ENCODE data around the gene CAPN15. TPM values are rescaled to one million over a fixed set of nuclear protein-coding genes. Genes with fewer than 3 reads are reported as not detected.

Gene CAPN15
- total and polyA plus RNA-seq, 4 donors: 14.4 to 64.1 (median 38.9) TPM

DNA sequence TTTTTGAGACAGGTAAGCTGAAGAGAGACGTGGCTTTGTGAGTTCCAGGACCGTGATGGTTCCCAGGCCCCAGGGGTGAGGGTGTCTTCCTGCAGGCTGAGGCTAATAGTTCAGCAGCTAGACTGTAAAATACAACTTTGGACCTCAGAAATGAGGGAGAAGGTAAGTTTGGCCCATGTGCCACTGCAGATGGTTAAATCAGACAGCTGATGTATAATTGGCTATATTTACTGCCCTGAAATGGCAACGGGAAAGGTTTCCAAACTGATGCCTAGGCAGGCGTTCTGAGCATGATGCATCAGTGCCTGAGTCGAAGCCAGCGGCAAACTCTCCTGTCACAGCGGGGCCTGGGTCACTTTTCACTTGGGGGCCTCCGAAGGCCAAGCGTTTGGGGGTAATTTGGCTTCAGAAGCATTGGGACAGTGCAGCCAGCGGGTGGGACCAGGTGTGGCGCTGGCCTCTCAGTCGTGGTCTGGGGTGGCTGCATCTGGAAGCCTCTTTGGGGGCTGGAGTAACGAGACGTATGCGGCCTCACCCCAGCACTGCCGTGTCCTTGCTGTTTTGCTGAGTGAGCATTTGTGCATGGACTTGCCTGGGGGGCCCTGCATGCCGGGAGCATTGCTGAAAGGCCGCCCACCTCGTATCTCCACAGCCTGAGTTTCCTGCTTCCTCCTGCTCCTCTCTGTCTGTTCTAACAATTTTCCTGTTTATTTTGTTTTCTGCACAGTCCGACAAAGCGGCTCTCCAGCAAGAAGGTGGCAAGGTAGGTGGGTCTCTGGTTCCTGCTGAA, 31.2 kb upstream of the CAPN15 start:
- Histone ChIP-seq H3K4me3 (no peak overlapping the region), H3K36me3 (ENCODE audit: control insufficient read depth in 4 of 4, insufficient read depth in 4 of 4, low read length in 4 of 4) (peaks cover 3 to 15% (median 11%) of the 10 kb centered on the region in 4 donors), H3K27me3 (ENCODE audit: control insufficient read depth in 3 of 3, insufficient read depth in 3 of 3, low read length in 2 of 3) (no peaks in the 10 kb centered on the region), H3K9me3 (ENCODE audit: control insufficient read depth in 4 of 4, insufficient read depth in 3 of 4, low read length in 3 of 4) (no peaks in the 10 kb centered on the region), H3K4me1 (ENCODE audit: control insufficient read depth in 5 of 5, insufficient read depth in 5 of 5, low read length in 5 of 5) (no peaks in the 10 kb centered on the region), H3K27ac (ENCODE audit: low read depth in 1 of 2, low read length in 1 of 2) (no peak overlapping the region), H3K9ac (ENCODE audit: insufficient read depth in 1 of 2, low read length in 2 of 2) (no peak overlapping the region)
- DNase-seq (peak in 1 of 3 donors; percentile 12), ATAC-seq (ENCODE audit: insufficient read depth, low FRiP score) (no peak)
- WGBS, 2 donors: 81 to 85% methylated on average over 21 of the region's 21 CpGs
- TF ChIP-seq, protein P1, sequence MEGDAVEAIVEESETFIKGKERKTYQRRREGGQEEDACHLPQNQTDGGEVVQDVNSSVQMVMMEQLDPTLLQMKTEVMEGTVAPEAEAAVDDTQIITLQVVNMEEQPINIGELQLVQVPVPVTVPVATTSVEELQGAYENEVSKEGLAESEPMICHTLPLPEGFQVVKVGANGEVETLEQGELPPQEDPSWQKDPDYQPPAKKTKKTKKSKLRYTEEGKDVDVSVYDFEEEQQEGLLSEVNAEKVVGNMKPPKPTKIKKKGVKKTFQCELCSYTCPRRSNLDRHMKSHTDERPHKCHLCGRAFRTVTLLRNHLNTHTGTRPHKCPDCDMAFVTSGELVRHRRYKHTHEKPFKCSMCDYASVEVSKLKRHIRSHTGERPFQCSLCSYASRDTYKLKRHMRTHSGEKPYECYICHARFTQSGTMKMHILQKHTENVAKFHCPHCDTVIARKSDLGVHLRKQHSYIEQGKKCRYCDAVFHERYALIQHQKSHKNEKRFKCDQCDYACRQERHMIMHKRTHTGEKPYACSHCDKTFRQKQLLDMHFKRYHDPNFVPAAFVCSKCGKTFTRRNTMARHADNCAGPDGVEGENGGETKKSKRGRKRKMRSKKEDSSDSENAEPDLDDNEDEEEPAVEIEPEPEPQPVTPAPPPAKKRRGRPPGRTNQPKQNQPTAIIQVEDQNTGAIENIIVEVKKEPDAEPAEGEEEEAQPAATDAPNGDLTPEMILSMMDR (IDR thresholded peaks at IDR 0.05; ENCODE audit: control extremely low read depth, extremely low read depth): no peak

- H3K27ac ChIP-seq (ENCODE audit: low read depth in 1 of 2, low read length in 1 of 2): no peak overlapping the region
- ATAC-seq (ENCODE audit: insufficient read depth, low FRiP score): no peak
- H3K9me3 ChIP-seq (ENCODE audit: control insufficient read depth in 4 of 4, insufficient read depth in 3 of 4, low read length in 3 of 4): no peaks in the 10 kb centered on the region
- no peak overlapping the region for H3K4me3 ChIP-seq
- 89 to 90% methylated on average over 10 to 11 of the region's 11 CpGs for WGBS, 2 donors
- DNase-seq: no peak
- H3K4me1 ChIP-seq (ENCODE audit: control insufficient read depth in 5 of 5, insufficient read depth in 5 of 5, low read length in 5 of 5): no peaks in the 10 kb centered on the region
- TF ChIP-seq, protein P1 (IDR thresholded peaks at IDR 0.05; ENCODE audit: control extremely low read depth, extremely low read depth): no peak
- no peaks in the 10 kb centered on the region for H3K27me3 ChIP-seq (ENCODE audit: control insufficient read depth in 3 of 3, insufficient read depth in 3 of 3, low read length in 2 of 3)
- H3K36me3 ChIP-seq (ENCODE audit: control insufficient read depth in 4 of 4, insufficient read depth in 4 of 4, low read length in 4 of 4): peaks cover 3 to 14% (median 8%) of the 10 kb centered on the region in 4 donors
- H3K9ac ChIP-seq (ENCODE audit: insufficient read depth in 1 of 2, low read length in 2 of 2): no peak overlapping the region
These were observed 30.3 kb upstream of the CAPN15 start for GRCh38 chr16:497258-497657.

DNA sequence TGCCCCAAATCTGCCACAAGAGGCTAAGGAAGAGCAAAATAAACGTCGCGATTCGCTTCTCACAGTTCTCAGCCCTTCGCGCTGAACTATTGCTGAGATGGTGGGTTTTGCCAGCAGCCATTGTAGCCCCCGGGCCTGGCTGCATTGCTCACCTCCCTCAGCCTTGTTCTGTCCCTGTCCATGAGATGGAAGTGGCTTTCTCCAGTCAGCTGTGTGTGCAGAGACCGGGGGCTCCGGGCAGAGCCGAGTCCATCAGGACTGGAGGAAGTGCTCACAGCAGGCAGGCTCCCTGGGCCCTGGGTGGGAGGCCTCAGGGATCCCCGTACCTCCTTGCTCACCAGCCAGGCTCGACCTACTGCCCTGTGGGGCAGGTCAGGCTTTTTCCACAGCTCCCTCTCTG, 27.6 kb upstream of the CAPN15 start:
- Histone ChIP-seq H3K4me1 (ENCODE audit: control insufficient read depth in 5 of 5, insufficient read depth in 5 of 5, low read length in 5 of 5) (no peaks in the 10 kb centered on the region), H3K27ac (ENCODE audit: low read depth in 1 of 2, low read length in 1 of 2) (no peak overlapping the region), H3K4me3 (no peak overlapping the region), H3K27me3 (ENCODE audit: control insufficient read depth in 3 of 3, insufficient read depth in 3 of 3, low read length in 2 of 3) (no peaks in the 10 kb centered on the region), H3K9me3 (ENCODE audit: control insufficient read depth in 4 of 4, insufficient read depth in 3 of 4, low read length in 3 of 4) (no peaks in the 10 kb centered on the region), H3K36me3 (ENCODE audit: control insufficient read depth in 4 of 4, insufficient read depth in 4 of 4, low read length in 4 of 4) (peaks cover 3 to 19% (median 9%) of the 10 kb centered on the region in 4 donors), H3K9ac (ENCODE audit: insufficient read depth in 1 of 2, low read length in 2 of 2) (no peak overlapping the region)
- 90 to 91% methylated on average over 12 of the region's 12 CpGs for WGBS, 2 donors
- TF ChIP-seq, protein P1 (IDR thresholded peaks at IDR 0.05; ENCODE audit: control extremely low read depth, extremely low read depth): no peak
- DNase-seq: no peak
- no peak for ATAC-seq (ENCODE audit: insufficient read depth, low FRiP score)

Measured in lung (tissue), 12 donors.